HCT116 (cell line): ENCODE results near the gene CTIF.

ENCODE experiments used
- CTCF ChIP-seq, 3 experiments: fragments of 200-600 bp in 1 of 3; sonication (generic) in 1 of 3; IDR thresholded peaks in 2 of 3; conservative IDR thresholded peaks in 1 of 3; 2 replicates each; pipeline ENCODE4 v1.5.1; 2012 to 2017; ENCODE audit warnings: low read depth in 2 of 3, low read length in 2 of 3, antibody characterized with exemption in 1 of 3, borderline replicate concordance in 1 of 3, control low read depth in 1 of 3, mild to moderate bottlenecking in 1 of 3, mixed read lengths in 1 of 3, mixed run types in 1 of 3, moderate library complexity in 1 of 3; ENCODE audit not compliant: insufficient read depth in 1 of 3
- EGR1 ChIP-seq: IDR thresholded peaks from 2 replicates; pipeline ENCODE4 v1.6.1; 2012; ENCODE audit warnings: low read depth
- EZH2 ChIP-seq: fragments of 200-600 bp; sonication (generic); IDR thresholded peaks from 2 replicates; pipeline ENCODE4 v1.6.1; 2017; ENCODE audit warnings: antibody characterized with exemption, mixed run types
- EZH2phosphoT487 ChIP-seq: fragments of 200-600 bp; IDR thresholded peaks from 2 replicates; pipeline ENCODE4 v1.6.1; 2018; ENCODE audit warnings: antibody characterized with exemption, borderline replicate concordance
- JUND ChIP-seq: IDR thresholded peaks from 2 replicates; pipeline ENCODE4 v1.6.1; 2012
- MAX ChIP-seq: IDR thresholded peaks from 2 replicates; pipeline ENCODE4 v1.6.1; 2012
- POLR2A ChIP-seq: IDR thresholded peaks from 2 replicates; pipeline ENCODE4 v1.7.0; 2011; ENCODE audit warnings: borderline replicate concordance; ENCODE audit not compliant: insufficient read depth, insufficient read length; ENCODE audit errors: extremely low read depth
- POLR2AphosphoS5 ChIP-seq: IDR thresholded peaks from 2 replicates; pipeline ENCODE4 v1.6.1; 2011; ENCODE audit warnings: mild to moderate bottlenecking, low read depth, low read length, moderate library complexity
- RAD21 ChIP-seq: IDR thresholded peaks from 2 replicates; pipeline ENCODE4 v1.6.1; 2012; ENCODE audit warnings: low read depth, mild to moderate bottlenecking
- REST ChIP-seq: IDR thresholded peaks from 2 replicates; pipeline ENCODE4 v1.6.1; 2012; ENCODE audit warnings: low read depth
- SIN3A ChIP-seq: IDR thresholded peaks from 2 replicates; pipeline ENCODE4 v1.6.1; 2012; ENCODE audit warnings: low read depth
- TCF7L2 ChIP-seq: IDR thresholded peaks from 2 replicates; pipeline ENCODE4 v1.7.0; 2011; ENCODE audit warnings: borderline replicate concordance, inconsistent platforms; ENCODE audit not compliant: insufficient read depth, insufficient read length; ENCODE audit errors: extremely low read depth
- ZNF274 ChIP-seq: fragments of 200-500 bp; sonication (Bioruptor generic); IDR thresholded peaks from 2 replicates; pipeline ENCODE4 v1.6.1; 2014; ENCODE audit warnings: mild to moderate bottlenecking, low read depth, low read length, inconsistent platforms

- TF ChIP-seq POLR2AphosphoS5 = peak; percentile 56; the same call in 1 of the 2 replicates
- no peak for TF ChIP-seq CTCF (IDR thresholded peaks at IDR 0.05 in 2 of 3, conservative IDR thresholded peaks at IDR 0.05 in 1 of 3; ENCODE audit: borderline replicate concordance in 1 of 3, insufficient read depth in 1 of 3, low read depth in 2 of 3, low read length in 2 of 3)
- no peak for TF ChIP-seq RAD21
- no peak for TF ChIP-seq REST
- no peak for TF ChIP-seq POLR2A
- peak; percentile 9 for TF ChIP-seq TCF7L2
- no peak for TF ChIP-seq EZH2phosphoT487
- no peak for TF ChIP-seq EZH2
- no peak for TF ChIP-seq ZNF274
- TF ChIP-seq EGR1 = no peak
- TF ChIP-seq MAX = no peak
- no peak for TF ChIP-seq JUND
- no peak for TF ChIP-seq SIN3A
Measured at GRCh38 chr18:48834413-48835031, 295.7 kb downstream of the CTIF start.
